Lung (tissue), 12 donors: Measurements from ENCODE around the gene PLCZ1. TPM values are rescaled to one million over a fixed set of nuclear protein-coding genes. Genes with fewer than 3 reads are reported as not detected.

Experiments used
- ATAC-seq: fragments of 200-7000 bp; cut with Tn5 transposase; one replicate; pipeline ENCODE4 v1.9.1; 2020; ENCODE audit warnings: moderate number of reproducible peaks; ENCODE audit not compliant: insufficient read depth, low FRiP score
- DNase-seq, 3 donors: peaks; one replicate each; pipeline ENCODE4 v3.0.0-alpha.2; 2013 to 2017
- H3K27ac ChIP-seq, 2 donors: one replicate each; pipeline ENCODE4 v1.5.1; 2013; ENCODE audit warnings: mild to moderate bottlenecking in 2 of 2, moderate library complexity in 2 of 2, control low read depth in 1 of 2, inconsistent platforms in 1 of 2, low read depth in 1 of 2, low read length in 1 of 2
- H3K27me3 ChIP-seq, 3 donors: one replicate each; pipeline ENCODE4 v1.5.1; 2013; ENCODE audit warnings: low read length in 2 of 3; ENCODE audit not compliant: control insufficient read depth in 3 of 3, insufficient read depth in 3 of 3
- H3K36me3 ChIP-seq, 4 donors: one replicate each; pipeline ENCODE4 v1.5.1; 2013; ENCODE audit warnings: low read length in 4 of 4, mild to moderate bottlenecking in 1 of 4, moderate library complexity in 1 of 4; ENCODE audit not compliant: control insufficient read depth in 4 of 4, insufficient read depth in 4 of 4
- H3K4me1 ChIP-seq, 5 donors: one replicate each; pipeline ENCODE4 v1.5.1; 2013; ENCODE audit warnings: low read length in 5 of 5, mild to moderate bottlenecking in 2 of 5, moderate library complexity in 1 of 5; ENCODE audit not compliant: control insufficient read depth in 5 of 5, insufficient read depth in 5 of 5
- H3K4me3 ChIP-seq: one replicate; pipeline ENCODE4 v1.5.1; 2013; ENCODE audit warnings: mild to moderate bottlenecking, control low read depth, moderate library complexity
- H3K9ac ChIP-seq, 2 donors: one replicate each; pipeline ENCODE4 v1.5.1; 2013; ENCODE audit warnings: low read length in 2 of 2, control low read depth in 1 of 2; ENCODE audit not compliant: insufficient read depth in 1 of 2
- H3K9me3 ChIP-seq, 4 donors: one replicate each; pipeline ENCODE4 v1.5.1; 2013; ENCODE audit warnings: low read length in 3 of 4, mild to moderate bottlenecking in 1 of 4, moderate library complexity in 1 of 4; ENCODE audit not compliant: control insufficient read depth in 4 of 4, insufficient read depth in 3 of 4
- WGBS, 2 donors: extraction: QIAGEN DNeasy Blood & Tissue Kit; methylation state at CpG; one replicate each; pipeline ENCODE4 v1.1.7; 2013; 5-methylcytosine and 5-hydroxymethylcytosine counted together
- polyA plus RNA-seq, 2 donors: library from polyadenylated mRNA; stranded (reverse); fragments of 200-250 nt; gene quantifications; one replicate each; pipeline ENCODE4 v1.2.1, GENCODE V29; 2013
- total RNA-seq, 2 donors: library from RNA; depleted of rRNA in 1 of 2; stranded (reverse); fragments of >200 nt in 1 of 2; gene quantifications; one replicate each; pipeline ENCODE4 v1.2.1, GENCODE V29; 2014 to 2021
- TF ChIP-seq, protein P1 (sequence below): IDR thresholded peaks from 2 replicates; pipeline ENCODE4 v1.5.1; 2012; ENCODE audit warnings: mild to moderate bottlenecking; ENCODE audit errors: control extremely low read depth, extremely low read depth
- donor health status: control.
- donor health status: control.
- donor health status: Bipolar disorder and iron deficiency.
- donor health status: healthy.
- donor health status: DM: yes; HTN: yes; CAD: no.

PLCZ1 gene
- total and polyA plus RNA-seq, 4 donors = not detected

DNA sequence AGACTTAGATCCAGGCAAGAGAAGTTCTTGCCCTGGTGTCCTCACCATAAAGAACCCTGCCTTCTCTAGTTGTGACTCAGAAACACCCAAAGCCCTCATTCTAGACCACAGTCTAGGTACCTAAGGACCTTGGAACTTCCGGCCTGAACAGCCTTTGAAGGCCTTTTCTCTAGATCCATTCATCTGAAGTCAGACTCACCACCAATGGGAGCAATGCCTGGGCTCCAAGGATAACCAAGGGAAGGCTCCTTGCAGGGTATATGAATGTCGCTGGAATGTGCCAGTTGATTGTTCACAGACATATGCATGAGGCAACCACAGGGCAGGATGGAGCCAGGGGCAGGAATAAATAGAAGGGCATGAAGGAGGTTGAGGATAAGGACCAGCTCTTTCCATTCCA is 86.3 kb downstream of the PLCZ1 start:
- 83 to 90% methylated on average over 2 of the region's 2 CpGs for WGBS, 2 donors
- no peak overlapping the region for H3K27ac ChIP-seq
- no peak for ATAC-seq

DNA sequence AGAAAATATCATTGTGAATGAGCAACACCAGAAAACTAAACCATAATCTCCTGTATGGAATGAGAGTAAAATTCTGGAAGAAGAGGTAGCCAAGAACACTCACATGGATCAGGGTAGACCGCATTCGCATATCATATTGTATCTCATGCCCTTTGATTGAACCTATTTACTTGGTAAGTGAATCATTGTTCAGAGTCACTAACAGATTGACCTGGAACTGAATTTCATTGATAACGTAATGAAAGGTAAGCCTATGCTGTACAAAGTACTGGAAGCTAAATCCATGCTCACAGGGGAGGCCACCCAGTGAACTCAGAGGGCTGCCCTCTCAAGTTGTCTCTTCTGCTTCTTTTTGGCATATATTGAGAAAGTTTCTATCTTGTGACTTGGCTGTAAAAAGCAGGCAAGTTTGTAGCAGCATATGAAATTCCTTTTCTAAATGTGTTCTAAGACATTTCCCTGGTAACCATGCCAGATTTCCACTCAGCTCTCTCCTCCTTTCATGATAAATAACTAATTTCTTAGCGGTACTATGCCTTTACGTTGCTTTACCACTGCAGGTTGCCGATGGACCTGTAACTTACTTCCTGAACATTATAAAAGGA is 91.4 kb downstream of the PLCZ1 start:
- TF ChIP-seq, protein P1, sequence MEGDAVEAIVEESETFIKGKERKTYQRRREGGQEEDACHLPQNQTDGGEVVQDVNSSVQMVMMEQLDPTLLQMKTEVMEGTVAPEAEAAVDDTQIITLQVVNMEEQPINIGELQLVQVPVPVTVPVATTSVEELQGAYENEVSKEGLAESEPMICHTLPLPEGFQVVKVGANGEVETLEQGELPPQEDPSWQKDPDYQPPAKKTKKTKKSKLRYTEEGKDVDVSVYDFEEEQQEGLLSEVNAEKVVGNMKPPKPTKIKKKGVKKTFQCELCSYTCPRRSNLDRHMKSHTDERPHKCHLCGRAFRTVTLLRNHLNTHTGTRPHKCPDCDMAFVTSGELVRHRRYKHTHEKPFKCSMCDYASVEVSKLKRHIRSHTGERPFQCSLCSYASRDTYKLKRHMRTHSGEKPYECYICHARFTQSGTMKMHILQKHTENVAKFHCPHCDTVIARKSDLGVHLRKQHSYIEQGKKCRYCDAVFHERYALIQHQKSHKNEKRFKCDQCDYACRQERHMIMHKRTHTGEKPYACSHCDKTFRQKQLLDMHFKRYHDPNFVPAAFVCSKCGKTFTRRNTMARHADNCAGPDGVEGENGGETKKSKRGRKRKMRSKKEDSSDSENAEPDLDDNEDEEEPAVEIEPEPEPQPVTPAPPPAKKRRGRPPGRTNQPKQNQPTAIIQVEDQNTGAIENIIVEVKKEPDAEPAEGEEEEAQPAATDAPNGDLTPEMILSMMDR = no peak

More for the DNA sequence above, 86.3 kb downstream of the PLCZ1 start:
- H3K27me3 ChIP-seq = no peaks in the 10 kb centered on the region
- TF ChIP-seq, protein P1 = no peak
- no peaks in the 10 kb centered on the region for H3K9me3 ChIP-seq
- no peak overlapping the region for H3K9ac ChIP-seq
- no peak overlapping the region for H3K4me3 ChIP-seq
- peaks cover 0 to 13% (median 0%) of the 10 kb centered on the region in 5 donors for H3K4me1 ChIP-seq
- H3K36me3 ChIP-seq = no peaks in the 10 kb centered on the region
- no peak for DNase-seq

DNA sequence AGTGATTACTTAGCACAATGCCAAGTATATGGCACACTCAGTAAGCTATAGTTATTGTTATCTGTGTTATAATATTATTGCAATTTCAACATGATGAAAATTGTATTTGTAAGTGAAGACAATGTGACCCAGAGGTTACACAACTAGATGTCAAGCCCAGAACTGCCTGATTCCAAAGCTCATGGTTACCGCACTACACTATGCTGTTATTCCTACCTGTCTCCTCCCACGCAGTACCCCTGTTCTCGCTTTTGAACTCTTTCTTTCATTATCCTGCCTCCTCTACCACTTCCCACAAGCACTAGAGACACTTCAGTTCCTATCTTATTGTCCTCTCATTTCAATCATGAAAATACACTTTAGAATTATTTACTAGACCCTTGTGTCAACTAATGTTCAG is 93.2 kb downstream of the PLCZ1 start:
- H3K36me3 ChIP-seq = no peaks in the 10 kb centered on the region
- no peak overlapping the region for H3K4me3 ChIP-seq
- no peak overlapping the region for H3K27ac ChIP-seq
- H3K9me3 ChIP-seq = no peaks in the 10 kb centered on the region
- TF ChIP-seq, protein P1 = no peak
- peaks cover 0 to 20% (median 0%) of the 10 kb centered on the region in 5 donors for H3K4me1 ChIP-seq
- ATAC-seq (no peak), DNase-seq (no peak)
- H3K27me3 ChIP-seq = no peaks in the 10 kb centered on the region
- 88 to 91% methylated on average over 3 of the region's 3 CpGs for WGBS, 2 donors
- no peak overlapping the region for H3K9ac ChIP-seq

More for the DNA sequence above, 91.4 kb downstream of the PLCZ1 start:
- 82% methylated on average over 6 of the region's 6 CpGs for WGBS, 2 donors
- Histone ChIP-seq H3K27me3 (no peaks in the 10 kb centered on the region), H3K9me3 (no peaks in the 10 kb centered on the region), H3K4me1 (peaks cover 0 to 16% (median 0%) of the 10 kb centered on the region in 5 donors), H3K9ac (no peak overlapping the region), H3K36me3 (no peaks in the 10 kb centered on the region), H3K4me3 (no peak overlapping the region), H3K27ac (no peak overlapping the region)
- DNase-seq (peak in 2 of 3 donors; percentile 35 to 56), ATAC-seq (no peak)

DNA sequence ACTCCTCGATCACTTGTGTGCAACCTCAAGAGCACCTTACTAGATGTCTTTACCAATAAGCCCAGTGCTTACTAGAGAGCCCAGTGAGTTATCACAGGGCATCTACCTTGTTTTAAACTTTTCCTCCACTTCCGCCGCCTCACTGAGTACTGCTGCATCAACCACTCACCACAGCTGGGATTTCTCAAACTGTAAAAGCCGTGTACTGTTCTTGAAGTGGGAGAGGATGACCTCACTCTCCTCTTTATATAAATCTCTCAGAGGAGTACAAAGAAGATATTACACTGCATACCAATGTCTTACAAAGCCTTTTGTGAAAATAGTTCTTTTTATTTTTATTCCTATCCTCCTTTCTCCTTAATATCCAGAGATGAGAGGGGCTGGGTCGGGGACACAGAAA is 94.1 kb downstream of the PLCZ1 start:
- DNase-seq = peak; percentile 25 to 69 (median 69)
- ATAC-seq = no peak

More for the DNA sequence above, 94.1 kb downstream of the PLCZ1 start:
- H3K27ac ChIP-seq = no peak overlapping the region
- no peaks in the 10 kb centered on the region for H3K9me3 ChIP-seq
- H3K27me3 ChIP-seq = no peaks in the 10 kb centered on the region
- no peak overlapping the region for H3K4me3 ChIP-seq
- H3K36me3 ChIP-seq = no peaks in the 10 kb centered on the region
- no peak overlapping the region for H3K9ac ChIP-seq
- TF ChIP-seq, protein P1 = no peak
- WGBS, 2 donors = 58 to 68% methylated on average over 5 of the region's 5 CpGs
- H3K4me1 ChIP-seq = peaks cover 0 to 20% (median 0%) of the 10 kb centered on the region in 5 donors
